AG08396 (cell line): ENCODE measurements around the gene GPR39.
"Not testable (repeated sequence)": the region's sequence is repeated elsewhere in the genome, so short reads cannot be mapped to it uniquely, and the experiment has no call there.

ENCODE experiments used
- DNase-seq: peaks from one replicate; pipeline ENCODE4 v3.0.0; 2012; ENCODE audit warnings: low spot score, mixed read lengths

GPR39 gene

DNA sequence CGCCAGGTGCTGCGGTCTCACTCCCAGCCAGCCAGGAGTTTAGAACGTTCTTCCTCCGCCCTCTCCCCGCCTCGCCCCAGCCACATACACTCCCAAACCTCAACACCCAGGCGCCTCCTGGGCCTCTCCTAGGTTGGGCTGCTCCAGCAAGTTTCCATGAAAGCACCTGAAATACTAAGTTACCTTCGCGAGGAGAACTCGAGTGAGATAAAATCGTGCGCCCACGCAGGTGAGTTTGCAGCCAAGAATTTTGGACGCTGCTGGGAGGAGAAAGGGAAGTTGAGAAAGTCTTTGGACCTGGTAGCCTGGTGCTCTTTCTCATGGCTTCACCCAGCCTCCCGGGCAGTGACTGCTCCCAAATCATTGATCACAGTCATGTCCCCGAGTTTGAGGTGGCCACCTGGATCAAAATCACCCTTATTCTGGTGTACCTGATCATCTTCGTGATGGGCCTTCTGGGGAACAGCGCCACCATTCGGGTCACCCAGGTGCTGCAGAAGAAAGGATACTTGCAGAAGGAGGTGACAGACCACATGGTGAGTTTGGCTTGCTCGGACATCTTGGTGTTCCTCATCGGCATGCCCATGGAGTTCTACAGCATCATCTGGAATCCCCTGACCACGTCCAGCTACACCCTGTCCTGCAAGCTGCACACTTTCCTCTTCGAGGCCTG lies at the start of gene GPR39:
GPR39 (plus strand) TSS at position 83 of the 673 bp plus-strand sequence.
- DNase-seq = no peak

GRCh38 chr2:132368191-132368590 lies 48.4 kb upstream of the GPR39 start:
- DNase-seq = no peak

GRCh38 chr2:132372276-132372675 lies 44.3 kb upstream of the GPR39 start:
- no peak for DNase-seq

DNA sequence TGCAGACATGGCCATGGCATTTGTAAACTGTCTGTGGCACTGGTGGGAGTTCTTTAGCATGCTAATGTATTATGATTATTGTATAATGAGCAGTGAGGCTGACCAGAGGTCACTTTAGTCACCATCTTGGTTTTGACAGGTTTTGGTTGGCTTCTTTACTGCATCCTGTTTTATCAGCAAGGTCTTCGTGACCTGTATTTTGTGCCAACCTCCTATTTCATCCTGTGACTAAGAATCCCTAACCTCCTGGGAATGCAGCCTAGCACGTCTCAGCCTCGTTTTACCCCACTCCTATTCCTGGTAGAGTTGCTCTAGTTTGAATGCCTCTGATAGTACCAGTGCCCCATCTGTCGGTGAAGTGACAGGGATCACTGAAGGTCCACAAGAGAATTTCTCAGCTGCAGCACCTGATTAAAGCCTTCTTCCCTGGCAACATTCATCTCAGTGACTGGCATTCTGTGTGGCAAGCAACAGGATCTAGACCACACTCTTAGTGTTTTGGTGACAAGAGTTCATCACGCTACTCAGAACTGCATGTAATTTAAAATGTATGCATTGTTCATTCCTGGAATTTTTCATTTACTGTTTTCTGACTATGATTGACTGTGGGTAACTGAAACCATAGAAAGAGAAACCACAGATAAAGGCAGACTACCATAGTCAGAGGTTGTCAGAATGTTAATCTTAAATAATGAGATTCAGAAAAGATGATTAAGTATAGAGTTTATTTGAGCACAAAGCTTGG lies 43.0 kb upstream of the GPR39 start:
- no peak for DNase-seq

GRCh38 chr2:132374151-132374550 lies 42.5 kb upstream of the GPR39 start:
- DNase-seq = no peak

DNA sequence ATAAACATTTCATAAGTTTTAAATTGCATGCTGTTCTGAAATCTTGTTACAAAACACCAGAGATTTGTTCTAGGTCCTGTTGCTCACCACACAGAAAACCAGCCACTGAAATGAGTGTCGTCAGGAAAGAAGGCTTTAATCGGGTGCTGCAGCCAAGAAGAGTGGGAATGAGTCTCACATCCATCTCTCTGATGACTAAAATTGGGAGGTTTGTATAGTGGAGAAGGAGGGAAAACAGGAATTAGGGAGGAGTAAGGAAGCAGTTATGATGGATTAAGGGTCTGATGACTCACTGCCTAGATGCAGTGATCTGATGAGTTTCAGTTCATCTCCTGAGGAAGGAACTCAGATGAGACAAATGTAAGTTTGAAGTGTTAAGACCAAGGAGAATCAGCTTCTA lies 42.1 kb upstream of the GPR39 start:
- no peak for DNase-seq

DNA sequence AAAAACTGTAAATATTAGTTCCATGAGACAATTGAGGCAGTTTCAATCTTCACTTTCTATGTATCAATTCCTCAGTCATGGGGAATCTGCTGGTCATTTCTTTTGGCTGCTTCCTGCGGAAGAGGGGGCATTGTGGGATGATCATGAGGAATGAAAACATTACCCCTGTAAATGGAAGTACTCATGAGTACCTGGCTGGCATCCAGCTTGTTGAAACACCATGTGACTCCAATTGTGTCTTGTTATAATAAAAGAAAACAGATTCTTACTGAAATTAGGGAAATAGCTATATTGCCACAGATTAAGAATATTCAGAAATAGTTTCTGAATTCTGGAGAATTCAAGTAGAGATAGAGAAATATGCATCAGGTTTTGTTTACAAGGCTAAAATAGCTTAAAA lies 41.6 kb upstream of the GPR39 start:
- no peak for DNase-seq

- DNase-seq = no peak
Measured at GRCh38 chr2:132381376-132381775, 35.2 kb upstream of the GPR39 start.

DNA sequence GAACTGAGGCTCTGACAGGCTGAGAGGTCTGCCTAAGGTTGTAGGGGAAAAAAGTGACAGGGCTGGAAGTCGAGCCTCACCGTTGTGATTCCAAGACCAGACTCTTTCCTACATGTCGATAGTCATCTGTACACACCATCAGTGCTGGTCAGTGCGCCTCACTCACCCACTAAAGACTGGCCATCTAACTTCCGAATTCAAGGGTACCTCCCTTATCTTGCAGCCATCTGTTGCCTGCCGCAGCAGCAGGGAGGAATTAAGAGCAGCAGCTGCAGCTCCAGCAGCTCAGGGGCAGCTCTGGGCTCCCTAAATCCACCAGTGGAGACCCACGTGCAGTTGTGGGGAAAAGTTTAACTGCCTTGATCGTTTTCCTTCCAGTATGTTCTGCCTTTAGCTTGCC lies 32.6 kb upstream of the GPR39 start:
- no peak for DNase-seq

DNA sequence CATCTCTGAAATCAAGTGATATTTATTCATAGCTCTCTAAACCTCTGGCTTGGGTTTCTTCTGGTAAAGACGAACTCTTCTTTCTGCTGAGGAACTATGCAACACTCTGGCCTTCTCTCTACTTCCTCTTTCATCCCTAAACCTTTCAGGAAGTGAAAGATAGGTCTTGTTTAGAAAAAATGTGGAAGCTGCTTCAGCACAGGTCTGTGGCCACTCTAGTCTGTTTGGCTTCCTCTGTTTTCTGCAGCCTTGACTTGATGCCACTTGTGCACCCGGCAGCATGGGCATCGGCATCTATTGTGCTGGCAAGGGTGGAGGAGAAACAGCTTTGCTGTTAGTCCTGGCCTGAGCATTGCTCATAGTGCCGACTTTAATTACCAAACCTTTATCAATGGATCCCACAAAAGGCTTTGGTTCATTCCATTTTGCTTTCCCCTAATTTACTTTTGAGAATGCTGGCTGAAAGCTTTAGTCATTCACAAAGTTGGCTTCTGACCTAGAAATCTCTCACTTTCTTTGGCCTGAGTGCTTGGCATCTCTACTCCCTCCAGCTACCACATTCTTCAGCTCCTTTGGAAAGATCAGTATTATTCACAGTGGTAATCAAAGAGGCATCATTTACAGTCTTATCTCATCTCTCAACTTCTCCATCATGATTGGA lies 32.0 kb upstream of the GPR39 start:
- no peak for DNase-seq

DNA sequence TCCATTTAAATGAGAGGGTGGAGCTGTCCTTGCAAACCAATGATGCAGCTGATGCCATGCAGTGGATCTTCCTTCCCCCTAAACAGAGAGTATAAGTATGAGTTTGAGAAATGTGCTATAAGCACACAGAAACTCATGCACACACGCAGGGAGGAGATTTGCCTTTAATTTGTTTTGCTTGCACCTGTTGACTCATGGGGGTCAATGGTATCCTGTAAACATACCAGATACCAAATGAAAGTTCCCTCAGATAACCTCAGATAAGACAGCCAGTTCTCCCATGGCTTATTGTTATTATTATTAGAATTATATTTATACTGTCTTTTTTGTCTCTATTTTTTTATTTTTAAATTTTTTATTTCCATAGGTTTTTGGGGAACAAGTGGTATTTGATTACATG lies 29.5 kb upstream of the GPR39 start:
- DNase-seq = no peak

DNA sequence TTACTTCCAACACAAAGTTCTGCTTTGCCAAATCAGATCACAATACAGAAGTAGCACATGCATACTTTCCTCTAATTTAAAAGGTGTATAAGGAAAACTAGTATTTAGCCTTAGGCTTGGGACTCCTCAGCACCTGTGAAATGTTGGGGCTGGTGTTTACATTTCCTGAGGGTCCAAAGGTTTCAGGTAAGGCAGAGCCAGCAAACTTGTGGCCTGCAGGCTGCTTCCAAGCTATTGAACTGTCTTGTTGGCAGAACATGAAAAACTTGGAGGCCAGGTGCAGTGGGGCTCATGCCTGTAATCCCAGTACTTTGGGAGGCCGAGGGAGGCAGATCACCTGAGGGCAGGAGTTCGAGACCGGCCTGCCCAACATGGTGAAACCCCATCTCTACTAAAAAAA lies 26.5 kb upstream of the GPR39 start:
- no peak for DNase-seq

DNA sequence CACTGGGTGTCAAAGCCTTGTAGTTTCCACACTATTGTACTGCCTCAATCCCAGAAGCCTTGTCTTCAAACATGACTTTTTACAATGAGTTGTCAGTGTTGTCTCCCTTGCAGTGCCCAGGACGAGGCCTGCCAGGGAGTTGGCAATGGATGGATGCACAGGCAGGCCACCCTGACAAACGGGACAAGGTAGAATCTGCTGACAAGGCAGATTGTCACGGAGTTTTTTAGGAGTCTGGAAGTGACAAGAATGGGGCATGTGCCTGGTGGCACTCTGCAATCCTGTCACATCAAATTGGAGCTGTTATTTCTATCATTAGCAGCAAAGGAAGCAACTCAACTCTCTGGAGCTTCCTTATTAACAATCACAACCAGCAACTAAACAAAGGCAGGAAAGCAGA lies 25.2 kb upstream of the GPR39 start:
- DNase-seq = no peak

DNA sequence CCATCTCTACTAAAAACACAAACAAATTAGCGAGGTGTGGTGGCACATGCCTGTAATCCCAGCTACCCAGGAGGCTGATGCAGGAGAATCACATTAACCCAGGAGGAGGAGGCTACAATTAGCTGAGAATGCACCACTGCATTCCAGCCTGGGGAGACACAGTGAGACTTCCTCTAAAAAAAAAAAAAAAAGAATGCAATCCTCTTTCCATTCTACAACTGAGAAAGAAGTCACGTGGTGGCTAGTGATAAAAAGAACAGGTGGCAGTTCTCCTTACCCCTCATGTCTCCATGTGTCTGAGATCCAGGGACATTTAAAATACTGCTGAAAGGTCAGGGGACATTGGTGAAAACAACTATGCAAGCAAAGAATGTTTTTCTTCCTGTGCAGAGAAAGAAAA lies 24.4 kb upstream of the GPR39 start:
- DNase-seq = no peak

GRCh38 chr2:132392879-132393278 lies 23.7 kb upstream of the GPR39 start:
- no peak for DNase-seq

DNA sequence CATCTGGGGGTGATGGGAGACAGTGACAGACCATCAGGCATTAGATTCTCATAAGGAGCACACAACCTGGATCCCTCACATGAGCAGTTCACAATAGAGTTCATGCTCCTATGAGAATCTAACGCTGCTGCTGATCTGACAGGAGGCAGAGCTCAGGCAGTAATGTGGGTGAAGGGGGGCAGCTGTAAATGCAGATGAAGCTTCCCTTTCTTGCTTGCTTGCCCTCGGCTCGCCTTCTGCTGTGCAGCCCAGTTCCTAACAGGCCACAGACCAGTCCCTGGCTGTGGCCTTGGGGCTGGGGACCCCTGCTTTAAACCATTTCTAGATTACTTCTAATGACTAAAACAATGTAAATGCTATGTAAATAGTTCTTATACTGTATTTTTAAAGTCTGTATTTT lies 19.6 kb upstream of the GPR39 start:
- not testable (repeated sequence) for DNase-seq

- peak; percentile 29 for DNase-seq
Measured at GRCh38 chr2:132400169-132400900, 16.3 kb upstream of the GPR39 start.

DNA sequence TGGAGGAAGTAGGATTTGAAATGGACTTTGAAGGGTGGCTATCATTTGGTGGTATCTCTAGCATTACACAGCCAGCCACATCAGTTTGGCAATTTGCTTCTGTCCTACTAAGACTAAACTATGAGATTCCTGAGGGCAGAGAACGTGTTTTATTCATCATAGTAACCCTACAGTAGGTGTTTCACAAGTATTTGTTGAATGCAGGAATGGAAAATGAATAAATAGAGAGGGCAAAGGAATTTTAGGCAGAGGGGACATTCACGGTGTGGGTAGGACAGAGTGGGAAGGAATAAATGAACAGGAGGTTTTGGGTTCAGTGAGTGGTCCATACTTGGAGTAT lies 15.7 kb upstream of the GPR39 start:
- no peak for DNase-seq

DNA sequence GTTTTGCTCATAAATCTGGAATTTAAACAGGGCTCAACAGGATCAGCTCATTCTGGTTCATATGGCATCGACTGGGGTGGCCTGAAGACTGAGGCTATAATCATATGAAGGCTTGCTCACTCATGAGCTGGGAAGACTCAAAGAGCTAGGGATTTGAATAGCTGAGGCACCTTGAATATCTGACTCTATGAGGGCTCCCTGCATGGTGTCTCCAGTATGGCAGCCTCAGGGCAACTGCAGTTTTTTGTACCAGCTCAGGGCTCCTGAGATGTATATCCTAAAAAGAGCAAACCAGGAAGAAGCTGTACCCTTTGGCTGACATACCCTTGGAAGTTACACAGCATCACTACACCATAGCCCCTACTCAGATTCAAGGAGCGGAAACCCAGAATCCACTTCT lies 15.3 kb upstream of the GPR39 start:
- DNase-seq = no peak

DNA sequence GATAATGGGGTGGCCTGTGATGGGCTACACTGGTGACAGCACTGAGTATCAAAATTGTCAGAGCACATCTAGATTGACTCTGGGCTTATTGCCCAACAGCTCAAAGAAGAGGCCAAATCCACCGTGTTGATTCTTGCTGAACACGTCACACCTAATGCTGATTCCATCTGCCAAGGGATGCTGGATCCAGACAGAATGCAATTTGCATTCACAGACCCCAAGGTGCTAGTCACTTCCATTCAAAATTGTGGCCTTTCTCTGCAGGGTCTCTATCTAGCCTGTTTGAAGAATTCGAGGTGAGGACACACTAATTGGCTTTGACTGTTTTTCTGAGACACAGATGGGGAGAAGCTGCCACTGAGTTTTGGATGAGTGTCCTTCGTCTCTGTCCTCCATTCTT lies 13.5 kb upstream of the GPR39 start:
- no peak for DNase-seq

DNA sequence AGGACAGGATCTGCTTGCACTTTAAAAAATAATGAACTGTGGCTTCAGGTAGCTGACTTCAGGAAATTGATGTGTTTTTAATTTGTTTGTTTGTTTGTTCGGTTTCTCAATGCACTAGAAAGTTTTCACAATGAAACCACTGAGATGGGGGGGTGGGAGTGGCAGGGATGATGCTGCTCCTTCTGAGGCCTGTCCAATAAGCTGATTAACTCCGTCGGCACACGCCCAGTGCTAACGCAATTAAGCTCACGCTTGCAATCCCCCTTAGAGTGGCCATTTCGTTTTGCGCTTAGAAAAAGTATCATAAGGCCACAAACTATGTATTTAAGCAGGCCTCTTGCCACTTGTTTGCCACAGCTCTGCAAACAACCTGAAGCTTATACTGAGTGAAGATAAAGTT lies 12.5 kb upstream of the GPR39 start:
- DNase-seq = no peak

- no peak for DNase-seq
Measured at GRCh38 chr2:132407784-132408183, 8.8 kb upstream of the GPR39 start.

GRCh38 chr2:132412021-132412420 lies 4.6 kb upstream of the GPR39 start:
- no peak for DNase-seq
